ENCODE data around the gene NLRP11.
"Not testable (repeated sequence)": the region's sequence is repeated elsewhere in the genome, so short reads cannot be mapped to it uniquely, and the experiment has no call there.

The NLRP11 gene

DNA sequence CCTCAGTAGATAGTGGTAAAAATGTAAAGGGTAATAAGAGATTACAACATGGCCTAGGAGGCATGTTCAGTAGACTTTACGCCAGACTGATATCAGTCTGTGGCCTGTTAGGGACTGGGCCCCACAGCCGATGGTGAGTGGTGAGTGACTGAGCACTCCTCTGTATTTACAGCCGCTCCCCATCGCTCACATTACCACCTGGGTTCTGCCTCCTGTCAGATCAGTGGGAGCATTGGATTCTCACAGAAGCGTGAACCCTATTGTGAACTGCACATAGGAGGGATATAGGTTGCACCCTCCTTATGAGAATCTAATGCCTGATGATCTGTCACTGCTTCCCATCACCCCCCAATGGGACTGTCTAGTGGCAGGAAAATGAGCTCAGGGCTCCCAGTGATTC is 17.9 kb downstream of the NLRP11 start:
- no peak overlapping the region for H3K4me3 ChIP-seq (ENCODE audit: low read length)
- no peak for TF ChIP-seq ZNF274 (IDR thresholded peaks at IDR 0.05; ENCODE audit: low read depth, low read length)

DNA sequence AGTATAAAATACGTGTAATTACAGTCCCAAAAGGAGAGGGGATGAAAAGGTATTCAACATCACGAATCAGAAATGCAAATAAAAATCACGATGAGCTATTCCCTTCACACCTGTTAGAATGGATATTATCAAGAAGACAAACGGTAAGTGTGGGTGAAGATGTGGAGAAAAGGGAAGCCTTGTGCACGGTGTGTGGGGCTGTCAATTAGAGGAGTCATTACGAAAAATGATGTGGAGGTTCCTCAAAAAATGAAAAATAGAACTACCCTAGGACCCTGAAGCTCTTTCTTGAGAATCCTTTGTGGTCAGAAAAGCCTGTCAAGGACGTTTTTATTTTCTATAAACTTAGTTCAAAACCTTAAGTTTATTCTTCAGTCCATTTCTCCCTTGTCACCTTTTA is 19.4 kb downstream of the NLRP11 start:
- H3K4me3 ChIP-seq (ENCODE audit: low read length), result no peak overlapping the region
- no peak for TF ChIP-seq ZNF274 (IDR thresholded peaks at IDR 0.05; ENCODE audit: low read depth, low read length)

DNA sequence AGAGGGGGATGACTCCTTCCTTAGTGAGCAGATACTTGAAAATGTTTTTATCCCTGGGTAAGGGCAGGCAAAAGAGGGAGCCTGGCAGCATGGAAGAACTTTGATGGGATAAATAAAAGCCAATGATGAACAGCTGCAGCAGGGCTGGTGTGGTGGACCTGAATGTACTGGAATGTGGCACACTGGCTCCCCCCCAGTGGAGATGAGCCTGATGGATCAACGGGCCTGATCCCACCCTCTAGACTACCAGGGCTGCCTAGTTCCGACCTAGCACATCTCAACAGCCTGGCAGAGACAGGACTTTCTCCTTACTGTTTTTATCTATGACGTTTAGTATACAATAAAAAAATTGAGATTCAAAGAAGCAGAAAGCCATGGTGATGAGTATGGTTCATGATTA is 20.5 kb downstream of the NLRP11 start:
- no peak for TF ChIP-seq ZNF274 (IDR thresholded peaks at IDR 0.05; ENCODE audit: low read depth, low read length)
- H3K4me3 ChIP-seq (ENCODE audit: low read length), result no peak overlapping the region

DNA sequence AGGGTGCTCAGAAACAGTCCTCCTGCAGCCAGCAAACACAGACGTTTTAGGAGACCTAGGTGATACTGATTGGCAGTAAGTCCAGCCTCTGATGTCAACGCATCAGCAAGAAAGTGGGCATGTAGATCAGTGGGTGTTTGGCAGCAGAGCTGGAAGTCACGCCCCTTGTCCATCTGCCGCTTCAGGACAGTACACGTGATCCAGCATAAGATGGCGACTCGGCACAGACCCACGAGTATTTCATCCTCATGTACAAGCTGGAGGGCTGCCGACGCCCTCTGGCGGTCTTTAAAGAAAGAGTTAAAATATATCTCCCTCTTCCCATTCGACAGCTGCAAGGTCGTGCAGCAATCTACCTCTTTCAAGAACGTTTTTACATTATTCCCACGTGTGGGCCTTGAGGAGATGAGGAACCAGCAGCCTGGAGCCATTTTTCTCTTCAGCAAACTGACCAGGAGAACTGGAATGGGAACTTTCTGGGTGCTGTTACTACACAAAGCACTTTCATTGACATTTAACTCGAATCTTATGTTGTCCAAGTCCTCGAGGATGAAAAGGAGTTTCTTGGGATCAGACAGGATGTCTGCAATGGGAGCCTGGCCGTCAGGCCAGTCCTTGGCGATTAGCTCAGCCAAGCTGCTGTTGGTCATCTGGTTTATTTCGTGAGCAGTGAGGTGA is 22.3 kb downstream of the NLRP11 start:
- TF ChIP-seq ZNF274 (IDR thresholded peaks at IDR 0.05; ENCODE audit: low read depth, low read length), result no peak
- H3K4me3 ChIP-seq (ENCODE audit: low read length), result no peak overlapping the region

DNA sequence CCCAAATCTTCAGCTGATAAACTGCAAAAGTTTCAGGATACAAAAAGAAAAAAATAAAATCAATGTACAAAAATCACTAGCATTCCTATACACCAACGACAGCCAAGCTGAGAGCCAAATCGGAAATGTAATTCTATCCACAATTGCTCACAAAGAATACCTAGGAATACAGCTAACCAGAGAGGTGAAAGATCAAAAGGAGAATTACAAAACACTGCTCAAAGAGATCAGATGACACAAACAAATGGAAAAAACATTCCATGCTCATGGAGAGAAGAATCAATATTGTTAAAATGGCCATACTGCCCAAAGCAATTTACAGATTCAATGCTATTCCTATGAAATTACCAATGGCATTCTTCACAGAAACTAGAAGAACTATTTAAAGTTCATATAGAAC is 29.5 kb downstream of the NLRP11 start:
- TF ChIP-seq ZNF274 (IDR thresholded peaks at IDR 0.05; ENCODE audit: low read depth, low read length), result no peak

DNA sequence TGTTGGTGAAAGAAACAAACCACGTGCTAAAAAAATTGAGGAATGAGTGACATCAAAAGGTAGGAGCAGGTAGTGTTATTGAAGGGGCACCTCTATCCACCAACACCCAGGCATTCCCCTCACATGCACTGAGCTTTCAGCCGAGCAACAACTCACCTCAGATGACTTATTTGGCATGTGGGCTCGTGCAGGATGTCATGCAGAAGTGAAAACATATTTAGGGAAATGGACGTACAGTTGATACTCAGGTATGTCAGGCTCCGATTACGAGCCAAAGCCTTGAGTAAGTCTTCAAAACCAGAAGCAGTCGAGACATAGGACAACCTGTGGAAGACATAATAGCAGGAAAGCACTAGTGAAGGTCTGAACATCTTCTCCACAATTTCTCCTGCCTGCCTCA is 30.4 kb downstream of the NLRP11 start:
- H3K4me3 ChIP-seq (ENCODE audit: low read length), result no peak overlapping the region
- no peak for TF ChIP-seq ZNF274 (IDR thresholded peaks at IDR 0.05; ENCODE audit: low read depth, low read length)

More for the DNA sequence above, 29.5 kb downstream of the NLRP11 start:
- no peak overlapping the region for H3K4me3 ChIP-seq (ENCODE audit: low read length)

DNA sequence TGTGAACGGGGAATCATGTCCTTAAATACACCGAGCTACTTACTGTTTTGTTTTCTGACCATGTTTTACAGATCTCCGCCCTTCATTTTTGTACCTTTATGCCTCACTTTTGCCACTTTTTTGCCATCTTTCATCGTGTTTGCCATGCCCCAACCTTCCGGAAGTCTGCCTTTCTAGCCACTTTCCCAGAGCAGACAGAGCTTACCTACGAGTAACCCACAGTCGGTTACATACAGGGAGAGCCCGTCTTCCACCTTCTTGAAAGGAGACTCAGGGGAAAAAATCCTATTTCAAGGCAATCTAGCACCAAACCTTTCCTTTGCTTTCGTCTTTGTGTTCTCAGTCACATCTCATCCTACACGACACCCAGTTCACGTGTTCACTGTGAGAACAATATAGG is 36.8 kb downstream of the NLRP11 start:
- no peak for TF ChIP-seq ZNF274 (IDR thresholded peaks at IDR 0.05; ENCODE audit: low read depth, low read length)
- no peak overlapping the region for H3K4me3 ChIP-seq (ENCODE audit: low read length)

DNA sequence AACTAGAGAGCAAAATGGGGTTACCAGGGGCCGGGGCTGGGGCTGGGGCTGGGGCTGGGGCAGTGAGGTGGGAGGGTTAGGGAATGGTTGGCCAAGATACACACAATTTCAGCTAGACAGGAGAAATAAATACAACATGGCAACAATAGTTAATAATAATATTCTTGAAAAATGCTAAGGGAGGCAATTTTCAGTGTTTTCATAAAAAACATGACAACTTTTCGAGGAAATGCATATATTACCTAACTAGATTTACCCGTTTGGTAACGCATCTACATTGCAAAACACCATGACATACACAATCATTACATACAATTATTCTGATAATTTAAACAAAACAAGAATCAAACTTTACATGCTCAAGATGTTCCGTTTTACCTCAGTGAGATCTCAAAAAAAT is 50.7 kb downstream of the NLRP11 start:
- no peak overlapping the region for H3K4me3 ChIP-seq (ENCODE audit: low read length)
- no peak for TF ChIP-seq ZNF274 (IDR thresholded peaks at IDR 0.05; ENCODE audit: low read depth, low read length)

DNA sequence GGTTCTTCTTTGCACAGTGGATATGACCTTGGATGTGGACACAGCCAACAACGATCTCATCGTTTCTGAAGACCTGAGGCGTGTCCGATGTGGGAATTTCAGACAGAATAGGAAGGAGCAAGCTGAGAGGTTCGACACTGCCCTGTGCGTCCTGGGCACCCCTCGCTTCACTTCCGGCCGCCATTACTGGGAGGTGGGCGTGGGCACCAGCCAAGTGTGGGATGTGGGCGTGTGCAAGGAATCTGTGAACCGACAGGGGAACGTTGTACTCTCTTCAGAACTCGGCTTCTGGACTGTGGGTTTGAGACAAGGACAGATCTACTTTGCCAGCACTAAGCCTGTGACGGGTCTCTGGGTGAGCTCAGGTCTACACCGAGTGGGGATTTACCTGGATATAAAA is 53.5 kb downstream of the NLRP11 start:
- H3K4me3 ChIP-seq (ENCODE audit: low read length), result no peak overlapping the region

DNA sequence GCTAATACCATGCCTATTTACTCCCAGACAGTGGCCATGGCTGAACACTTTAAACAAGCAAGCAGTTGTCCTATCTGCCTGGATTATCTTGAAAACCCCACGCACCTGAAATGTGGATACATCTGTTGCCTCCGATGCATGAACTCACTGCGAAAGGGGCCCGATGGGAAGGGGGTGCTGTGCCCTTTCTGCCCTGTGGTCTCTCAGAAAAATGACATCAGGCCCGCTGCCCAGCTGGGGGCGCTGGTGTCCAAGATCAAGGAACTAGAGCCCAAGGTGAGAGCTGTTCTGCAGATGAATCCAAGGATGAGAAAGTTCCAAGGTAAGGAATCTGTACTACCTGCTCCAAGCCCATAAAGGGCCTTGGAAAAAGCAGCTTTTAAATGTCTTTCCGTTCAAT is 54.3 kb downstream of the NLRP11 start:
- H3K4me3 ChIP-seq (ENCODE audit: low read length), result no peak overlapping the region
- no peak for TF ChIP-seq ZNF274 (IDR thresholded peaks at IDR 0.05; ENCODE audit: low read depth, low read length)

More for the DNA sequence above, 53.5 kb downstream of the NLRP11 start:
- no peak for TF ChIP-seq ZNF274 (IDR thresholded peaks at IDR 0.05; ENCODE audit: low read depth, low read length)

DNA sequence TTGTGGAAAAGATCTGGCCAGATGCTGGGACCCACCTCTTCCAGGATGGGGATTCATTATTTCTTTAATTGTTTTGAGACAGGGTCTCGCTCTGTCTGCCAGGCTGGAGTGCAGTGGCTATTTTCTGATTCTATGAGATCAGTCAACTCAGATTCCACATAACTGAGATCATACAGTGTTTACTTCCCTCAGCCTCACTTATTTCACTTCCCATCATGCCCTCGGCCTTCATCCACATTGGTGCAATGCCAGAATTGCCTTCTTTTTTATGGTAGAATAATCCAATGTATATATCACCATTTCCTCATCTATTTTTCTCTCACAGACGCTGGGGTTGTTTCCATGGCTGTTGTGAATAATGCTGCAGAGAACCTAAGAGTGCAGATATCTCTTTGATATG is 62.2 kb downstream of the NLRP11 start:
- H3K4me3 ChIP-seq (ENCODE audit: low read length), result not testable (repeated sequence)

DNA sequence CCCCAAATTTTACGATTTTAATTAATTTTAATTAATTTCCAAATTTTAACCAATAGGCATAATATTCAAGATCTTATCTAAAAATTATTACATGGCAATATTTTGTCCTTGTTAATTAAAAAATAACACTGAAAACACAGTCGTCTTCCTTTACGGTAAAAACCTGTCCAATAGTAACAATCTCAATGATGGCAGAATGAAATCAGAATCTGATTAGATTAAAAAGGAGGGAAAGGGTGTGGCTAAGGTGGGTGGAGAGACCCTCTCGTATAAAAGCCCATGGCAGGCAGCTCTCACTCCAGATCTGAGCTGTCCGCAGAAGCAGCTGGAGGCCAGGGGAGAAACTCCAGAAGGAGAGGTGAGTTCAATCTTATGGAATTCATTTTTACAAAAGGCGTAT is 63.0 kb downstream of the NLRP11 start, which contains the start of gene RFPL4AL1:
Gene RFPL4AL1, plus strand, starts transcription at position 301 of the 400 bp plus-strand sequence. CDS start 2,687 bp downstream, outside the sequence.
- H3K4me3 ChIP-seq (ENCODE audit: low read length), result not testable (repeated sequence)

DNA sequence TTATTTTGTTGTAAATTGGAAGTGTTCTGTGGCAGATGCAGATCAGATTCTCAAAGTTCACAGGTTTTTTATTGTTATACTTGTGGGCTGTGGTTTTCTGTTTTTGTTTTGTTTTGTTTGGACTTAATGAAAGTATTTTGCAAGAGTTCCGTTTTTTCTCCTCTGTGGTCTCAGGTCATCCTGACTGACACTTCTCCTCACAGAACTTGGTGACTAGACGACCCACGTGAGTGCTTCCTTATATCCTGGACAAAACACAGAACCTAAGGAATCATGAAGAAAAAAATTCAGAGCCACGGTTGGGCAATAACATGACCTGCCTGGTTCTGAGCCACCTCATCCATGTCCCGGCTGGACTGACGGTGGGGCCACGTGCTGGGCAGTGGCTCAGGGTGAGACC is 65.3 kb downstream of the NLRP11 start:
- H3K4me3 ChIP-seq (ENCODE audit: low read length), result no peak overlapping the region
- TF ChIP-seq ZNF274 (IDR thresholded peaks at IDR 0.05; ENCODE audit: low read depth, low read length), result no peak

DNA sequence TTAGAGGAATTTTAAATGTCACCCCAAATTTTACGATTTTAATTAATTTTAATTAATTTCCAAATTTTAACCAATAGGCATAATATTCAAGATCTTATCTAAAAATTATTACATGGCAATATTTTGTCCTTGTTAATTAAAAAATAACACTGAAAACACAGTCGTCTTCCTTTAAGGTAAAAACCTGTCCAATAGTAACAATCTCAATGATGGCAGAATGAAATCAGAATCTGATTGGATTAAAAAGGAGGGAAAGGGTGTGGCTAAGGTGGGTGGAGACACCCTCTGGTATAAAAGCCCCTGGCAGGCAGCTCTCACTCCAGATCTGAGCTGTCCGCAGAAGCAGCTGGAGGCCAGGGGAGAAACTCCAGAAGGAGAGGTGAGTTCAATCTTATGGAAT is 73.0 kb downstream of the NLRP11 start, which contains the start of gene RFPL4A:
Gene RFPL4A, plus strand, starts transcription at position 301 of the 400 bp plus-strand sequence. CDS start 2,704 bp downstream, outside the sequence.
- not testable (repeated sequence) for H3K4me3 ChIP-seq (ENCODE audit: low read length)

DNA sequence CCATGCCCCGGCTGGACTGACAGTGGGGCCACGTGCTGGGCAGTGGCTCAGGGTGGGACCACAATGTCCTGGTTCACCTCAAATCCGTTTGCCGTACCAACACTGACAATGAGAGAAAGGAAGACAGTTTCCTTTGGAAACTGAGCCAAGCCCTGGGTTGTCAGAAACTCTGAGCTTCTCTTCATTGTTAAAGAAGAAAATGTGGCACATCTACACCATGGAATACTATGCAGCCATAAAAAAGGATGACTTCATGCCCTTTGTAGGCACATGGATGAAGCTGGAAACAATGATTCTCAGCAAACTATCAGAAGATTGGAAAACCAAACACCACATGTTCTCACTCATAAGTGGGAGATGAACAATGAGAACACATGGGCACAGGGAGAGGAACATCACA is 75.0 kb downstream of the NLRP11 start:
- not testable (repeated sequence) for H3K4me3 ChIP-seq (ENCODE audit: low read length)

DNA sequence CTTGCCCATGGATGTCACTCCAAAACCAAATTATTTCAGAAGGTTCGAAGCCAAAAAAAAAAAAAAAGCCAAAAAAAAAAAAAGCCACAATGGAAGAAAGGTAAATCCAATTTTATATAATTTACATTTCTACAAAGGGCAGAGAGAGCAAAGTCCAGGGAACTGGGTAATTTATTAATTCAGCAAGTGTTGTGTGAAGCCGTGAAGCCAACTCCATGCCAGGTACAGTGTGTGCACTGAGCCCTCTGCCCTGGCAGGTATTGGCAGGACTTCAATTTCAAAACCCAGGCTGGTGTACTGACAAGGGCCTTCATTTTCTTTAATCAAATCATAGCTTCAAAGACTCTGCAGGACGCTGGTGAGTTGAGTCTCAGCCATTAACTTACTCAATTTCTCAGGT is 78.4 kb downstream of the NLRP11 start:
- no peak for TF ChIP-seq ZNF274 (IDR thresholded peaks at IDR 0.05; ENCODE audit: low read depth, low read length)

More for the DNA sequence above, 78.4 kb downstream of the NLRP11 start:
- H3K4me3 ChIP-seq (ENCODE audit: low read length), result no peak overlapping the region

Data from GM08714 (cell line).